Measurements from ENCODE around the gene SAYSD1.
A peak's percentile ranks its signal among the peaks of the same experiment; 100 is the strongest.

Gene SAYSD1, protein sequence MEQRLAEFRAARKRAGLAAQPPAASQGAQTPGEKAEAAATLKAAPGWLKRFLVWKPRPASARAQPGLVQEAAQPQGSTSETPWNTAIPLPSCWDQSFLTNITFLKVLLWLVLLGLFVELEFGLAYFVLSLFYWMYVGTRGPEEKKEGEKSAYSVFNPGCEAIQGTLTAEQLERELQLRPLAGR

DNA sequence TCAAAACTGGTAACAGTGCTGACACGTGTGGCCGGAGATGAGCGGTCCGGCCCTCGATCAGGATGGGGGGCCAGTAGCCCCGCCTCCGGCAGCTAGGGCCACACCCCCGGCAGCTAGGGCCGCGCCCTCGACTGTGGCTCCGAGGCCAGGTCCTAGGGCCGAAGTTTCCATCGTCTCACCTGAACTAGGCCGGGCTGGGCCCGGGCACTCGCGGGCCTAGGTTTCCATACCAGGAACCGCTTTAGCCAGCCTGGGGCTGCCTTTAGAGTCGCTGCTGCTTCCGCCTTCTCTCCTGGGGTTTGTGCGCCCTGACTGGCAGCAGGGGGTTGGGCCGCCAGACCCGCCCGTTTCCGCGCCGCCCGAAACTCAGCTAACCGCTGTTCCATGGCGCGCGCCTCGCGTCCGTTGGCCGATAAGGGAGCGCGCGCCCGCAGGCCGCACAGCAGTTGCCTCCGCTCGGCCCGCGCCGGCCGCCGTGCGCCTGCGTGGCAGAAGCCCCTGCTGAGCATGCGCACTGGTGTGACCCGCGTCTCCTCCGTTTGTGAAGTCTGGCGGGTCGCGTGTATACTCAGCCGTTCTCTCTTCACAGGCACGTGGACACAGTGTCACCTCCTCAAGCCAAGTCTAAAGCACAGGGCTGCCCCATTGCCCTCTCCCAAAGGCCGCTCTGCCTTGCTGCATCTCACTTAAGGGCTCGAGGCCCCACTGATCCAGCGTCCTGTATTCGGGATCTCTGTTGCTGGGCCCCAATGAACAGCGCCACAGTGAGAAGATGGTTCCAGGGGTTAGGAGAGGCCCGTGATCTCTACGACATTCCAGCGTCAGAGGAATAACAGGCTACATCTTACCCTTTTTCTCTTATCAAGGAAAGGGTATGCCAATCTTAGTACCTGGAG is at the start of gene SAYSD1:
Gene SAYSD1 (minus strand): TSS at position 483 of the 896 bp plus-strand sequence. CDS start 97 bp downstream, at position 386.
- no peak for TF ChIP-seq GATA3 (IDR thresholded peaks at IDR 0.05; ENCODE audit: low read depth, low read length)
- peak; percentile 72 for TF ChIP-seq GATA2 (IDR thresholded peaks at IDR 0.05; ENCODE audit: low read depth, low read length)

DNA sequence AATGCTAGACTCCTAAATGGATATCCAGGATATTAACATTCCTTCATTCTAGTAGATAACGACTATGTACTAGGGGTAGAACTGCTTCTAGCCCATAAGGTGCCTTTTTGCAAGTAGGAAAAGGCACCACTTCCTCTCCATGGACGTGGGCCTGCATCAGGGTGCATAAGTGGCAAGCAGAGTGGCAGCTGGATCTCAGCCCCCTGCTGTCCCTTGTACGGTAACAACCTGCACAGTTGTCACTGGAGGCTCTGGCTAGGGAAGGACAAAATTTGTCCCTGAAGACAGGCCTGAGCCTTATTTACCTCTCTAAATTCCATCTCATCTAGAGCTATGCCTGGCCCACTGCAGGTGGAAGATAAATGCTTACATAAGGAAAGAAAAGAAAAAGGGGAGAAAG is 42.5 kb upstream of the SAYSD1 start:
- TF ChIP-seq GATA2 (IDR thresholded peaks at IDR 0.05; ENCODE audit: low read depth, low read length) = no peak
- TF ChIP-seq GATA3 (IDR thresholded peaks at IDR 0.05; ENCODE audit: low read depth, low read length) = no peak

DNA sequence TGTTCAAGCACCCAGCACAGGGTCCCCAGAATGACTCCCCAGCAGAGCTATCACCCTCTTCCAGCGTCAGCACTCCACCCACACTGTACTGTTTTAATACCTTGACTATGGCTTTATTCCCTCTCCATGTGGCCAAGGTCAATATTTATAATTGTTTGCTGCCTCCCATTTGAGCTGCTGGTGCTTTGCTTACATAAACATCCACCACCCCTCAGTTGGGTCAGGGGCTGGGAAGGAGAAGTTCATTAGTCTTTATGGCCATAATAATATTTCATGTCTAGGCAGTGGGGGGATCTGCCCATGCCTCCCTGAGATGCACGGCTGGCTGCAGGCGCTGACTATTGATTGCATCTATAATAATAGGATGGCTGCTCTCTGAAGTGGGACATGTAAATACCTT is 41.8 kb upstream of the SAYSD1 start:
- TF ChIP-seq GATA3 (IDR thresholded peaks at IDR 0.05; ENCODE audit: low read depth, low read length) (no peak), GATA2 (IDR thresholded peaks at IDR 0.05; ENCODE audit: low read depth, low read length) (no peak)

DNA sequence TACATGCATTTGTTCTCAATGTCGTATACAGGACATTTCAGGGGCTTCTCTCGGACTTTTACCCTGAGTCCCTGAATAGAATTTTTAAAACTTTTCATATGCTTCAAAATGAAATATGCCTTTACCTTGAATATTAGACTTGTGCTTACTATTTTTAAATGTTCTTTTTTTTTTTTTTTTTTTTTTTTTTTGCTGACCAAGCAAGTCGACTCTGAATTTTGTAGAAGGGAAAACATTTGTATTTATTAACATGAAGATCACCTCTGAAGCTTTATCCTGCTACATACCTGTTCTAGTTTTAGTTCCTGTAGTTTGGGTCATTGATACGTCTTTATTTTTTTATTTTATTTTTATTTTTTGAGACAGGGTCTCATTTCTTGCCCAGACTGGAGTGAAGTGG is 39.7 kb upstream of the SAYSD1 start:
- no peak for TF ChIP-seq GATA3 (IDR thresholded peaks at IDR 0.05; ENCODE audit: low read depth, low read length)
- TF ChIP-seq GATA2 (IDR thresholded peaks at IDR 0.05; ENCODE audit: low read depth, low read length) = no peak

DNA sequence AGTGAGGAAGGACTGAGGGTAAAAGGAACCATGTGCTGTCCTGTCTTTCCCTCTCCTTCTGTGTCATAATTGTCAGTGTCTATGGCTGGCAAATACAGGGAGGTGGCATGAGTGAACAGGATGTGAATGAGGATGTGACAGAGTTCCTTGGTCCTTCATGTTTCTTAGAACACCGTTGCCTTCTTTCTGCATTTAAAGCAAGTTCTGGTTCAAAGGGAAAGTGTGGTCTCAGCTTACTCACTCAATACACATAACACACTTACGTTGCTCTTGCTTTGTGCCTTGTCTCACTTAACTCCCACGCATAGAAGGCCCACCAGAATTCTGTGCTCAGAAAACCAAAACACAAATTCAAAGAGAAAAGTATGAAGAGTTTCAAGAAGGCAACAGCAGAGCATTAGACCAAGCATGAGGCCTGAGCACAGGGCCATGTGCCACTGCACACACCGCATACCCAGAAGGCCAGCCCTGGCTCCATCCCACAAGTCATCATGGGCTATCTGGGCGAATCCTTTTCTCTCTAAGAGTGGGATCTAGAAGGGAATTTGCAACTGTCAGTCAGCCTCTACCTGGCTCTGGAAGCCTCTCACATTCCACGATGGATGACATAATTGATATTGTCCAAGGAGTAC is 38.9 kb upstream of the SAYSD1 start:
- TF ChIP-seq GATA2 (IDR thresholded peaks at IDR 0.05; ENCODE audit: low read depth, low read length) = no peak
- no peak for TF ChIP-seq GATA3 (IDR thresholded peaks at IDR 0.05; ENCODE audit: low read depth, low read length)

DNA sequence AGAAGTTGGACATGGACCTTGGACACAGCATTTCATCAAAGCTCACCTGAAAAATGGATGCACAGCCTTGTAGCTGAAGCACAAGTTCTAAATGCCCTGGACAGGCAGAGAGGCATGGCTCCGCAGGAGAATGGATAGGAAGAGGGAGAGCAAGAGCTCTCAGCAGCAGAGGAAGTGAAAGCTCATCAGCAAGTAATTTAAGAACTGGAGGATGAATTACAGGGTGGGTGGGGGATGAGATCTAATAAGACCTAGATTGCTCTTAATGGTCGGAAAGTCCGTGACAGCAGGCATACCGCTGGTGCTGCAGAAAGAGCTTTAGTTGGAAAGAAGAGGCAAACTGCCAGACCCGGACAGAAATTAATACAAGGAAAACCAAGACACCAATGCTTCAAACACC is 37.3 kb upstream of the SAYSD1 start:
- no peak for TF ChIP-seq GATA2 (IDR thresholded peaks at IDR 0.05; ENCODE audit: low read depth, low read length)
- no peak for TF ChIP-seq GATA3 (IDR thresholded peaks at IDR 0.05; ENCODE audit: low read depth, low read length)

DNA sequence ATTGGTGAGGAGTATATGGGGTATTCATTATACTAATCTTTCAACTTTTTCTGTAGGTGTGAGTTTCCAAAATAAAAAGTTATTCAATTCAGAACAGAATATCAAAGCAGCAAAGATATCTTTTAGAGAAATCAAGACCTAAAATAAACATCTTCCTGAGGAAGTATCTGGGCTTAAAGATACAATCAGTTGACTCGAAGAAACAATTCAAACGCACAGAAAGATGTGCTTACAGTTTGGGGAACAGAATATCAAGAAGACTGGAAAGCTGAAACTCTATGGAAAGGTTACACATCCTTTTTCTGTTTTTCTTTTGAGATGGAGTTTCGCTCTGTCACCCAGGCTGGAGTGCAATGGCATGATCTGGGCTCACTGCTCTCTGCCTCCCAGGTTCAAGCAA is 36.2 kb upstream of the SAYSD1 start:
- TF ChIP-seq GATA2 (IDR thresholded peaks at IDR 0.05; ENCODE audit: low read depth, low read length) = no peak
- TF ChIP-seq GATA3 (IDR thresholded peaks at IDR 0.05; ENCODE audit: low read depth, low read length) = no peak

DNA sequence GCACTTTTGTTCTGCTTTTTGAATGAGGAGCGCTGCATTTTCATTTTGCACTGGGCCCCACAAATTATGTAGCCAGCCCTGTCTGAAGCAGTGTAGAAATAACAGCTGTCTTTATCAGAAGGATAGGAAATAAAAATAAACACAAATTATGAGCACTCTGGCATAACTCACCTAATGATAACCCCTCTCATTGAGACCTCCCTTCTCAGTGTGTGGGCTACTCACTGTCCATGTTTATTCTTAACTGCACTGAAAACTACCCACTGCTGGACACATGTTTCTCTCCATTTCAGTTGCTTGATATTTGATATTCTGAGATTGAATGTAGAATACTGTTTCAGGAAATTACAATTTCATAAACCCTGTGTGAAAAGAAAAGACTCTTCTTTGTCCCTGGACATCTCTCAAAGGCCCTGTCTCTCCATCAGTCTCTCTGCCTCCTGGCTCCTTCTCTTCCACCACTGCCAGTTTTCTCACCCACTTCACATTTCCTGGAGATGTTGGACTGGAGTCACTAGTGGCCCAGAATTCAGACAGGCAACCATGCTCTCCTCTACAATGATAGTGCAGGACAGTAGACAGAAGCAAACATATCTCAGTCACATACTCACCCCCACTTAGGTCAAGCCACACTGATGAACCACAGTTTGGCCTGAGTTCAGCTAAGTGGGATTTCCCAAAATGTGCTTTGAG is 29.6 kb upstream of the SAYSD1 start:
- TF ChIP-seq GATA3 (IDR thresholded peaks at IDR 0.05; ENCODE audit: low read depth, low read length) = no peak
- no peak for TF ChIP-seq GATA2 (IDR thresholded peaks at IDR 0.05; ENCODE audit: low read depth, low read length)

DNA sequence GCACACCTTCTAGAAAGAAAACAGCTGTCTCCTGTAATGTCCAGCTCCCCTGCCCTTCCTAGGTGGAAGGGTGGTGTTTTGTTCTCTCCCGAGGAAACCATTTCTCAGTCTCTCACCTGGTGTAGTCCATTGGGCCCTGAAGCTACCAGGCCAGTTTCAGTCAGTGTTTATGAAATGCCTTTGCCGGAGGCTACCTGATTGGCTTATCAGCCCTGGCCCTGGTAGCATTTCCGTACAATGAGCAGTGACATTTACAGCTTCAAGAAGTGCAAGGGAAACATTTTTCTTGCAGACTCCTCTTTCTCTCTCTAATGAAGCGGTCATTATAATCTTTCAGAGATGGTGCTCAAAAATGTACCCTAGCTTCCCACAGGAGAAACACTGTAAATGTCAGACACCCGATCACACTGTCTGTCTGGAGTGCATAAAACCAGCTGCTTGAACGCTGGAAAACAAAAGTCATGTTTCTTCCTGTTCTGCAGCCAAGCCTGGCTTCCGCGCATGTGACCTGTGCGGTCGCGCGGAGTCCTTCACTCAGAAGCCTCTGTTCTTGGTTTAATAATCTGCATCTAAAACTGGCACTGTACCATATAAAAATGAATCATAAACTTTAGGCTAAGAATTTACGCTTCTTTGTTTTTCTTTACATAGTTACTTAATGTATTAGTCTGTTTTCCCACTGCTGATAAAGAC is 28.4 kb upstream of the SAYSD1 start:
- TF ChIP-seq GATA2 (IDR thresholded peaks at IDR 0.05; ENCODE audit: low read depth, low read length) = no peak

DNA sequence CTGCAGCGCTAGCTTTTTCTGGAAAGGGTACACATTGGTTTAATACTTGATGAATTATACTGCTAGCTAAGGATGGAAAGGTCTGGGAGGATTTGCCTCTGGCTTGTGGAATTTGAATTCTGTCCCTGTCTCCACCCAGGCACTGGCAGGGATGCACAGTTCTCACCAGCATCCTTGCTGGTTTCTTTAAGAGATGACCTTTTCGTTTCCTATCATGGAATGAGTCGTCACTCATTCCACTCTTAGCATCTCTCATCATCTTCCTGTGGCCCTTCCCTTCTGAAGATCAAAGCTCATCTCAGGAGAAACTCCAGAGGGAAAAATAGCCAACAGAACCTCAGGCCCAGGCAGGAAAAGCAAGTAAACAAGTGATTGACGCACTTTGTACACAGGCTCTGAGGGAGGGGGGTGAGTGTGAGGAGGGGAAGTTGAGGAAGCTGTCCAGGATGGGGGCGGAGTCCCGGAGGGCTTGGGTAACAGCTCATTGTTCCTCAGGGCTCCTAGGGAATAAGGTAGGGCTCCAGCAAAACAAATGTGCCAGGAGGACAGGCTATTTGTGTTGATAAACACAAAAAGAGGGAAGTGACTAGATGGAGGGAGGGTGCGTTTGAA is 25.7 kb upstream of the SAYSD1 start:
- TF ChIP-seq GATA2 (IDR thresholded peaks at IDR 0.05; ENCODE audit: low read depth, low read length) (no peak), GATA3 (IDR thresholded peaks at IDR 0.05; ENCODE audit: low read depth, low read length) (no peak)

DNA sequence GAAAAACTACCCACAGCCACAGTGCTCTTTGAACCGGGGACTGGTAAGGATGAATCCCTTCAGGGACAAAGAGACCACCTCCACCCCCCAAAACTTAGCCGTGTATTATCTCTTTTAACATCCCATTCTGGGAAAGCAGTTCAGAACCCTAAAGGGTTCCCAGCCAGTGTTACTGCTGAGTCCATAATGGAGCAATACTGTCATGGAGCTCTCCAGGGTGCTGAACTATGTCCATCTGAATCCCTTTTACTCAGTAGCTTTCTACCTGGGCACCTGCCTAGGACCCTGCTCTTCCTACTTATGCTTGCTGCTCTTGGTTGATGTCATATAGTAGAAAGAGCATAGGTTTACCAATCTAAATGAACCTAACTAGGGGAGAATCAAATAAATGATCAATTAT is 22.3 kb upstream of the SAYSD1 start:
- TF ChIP-seq GATA2 (IDR thresholded peaks at IDR 0.05; ENCODE audit: low read depth, low read length) = no peak
- TF ChIP-seq GATA3 (IDR thresholded peaks at IDR 0.05; ENCODE audit: low read depth, low read length) = no peak

DNA sequence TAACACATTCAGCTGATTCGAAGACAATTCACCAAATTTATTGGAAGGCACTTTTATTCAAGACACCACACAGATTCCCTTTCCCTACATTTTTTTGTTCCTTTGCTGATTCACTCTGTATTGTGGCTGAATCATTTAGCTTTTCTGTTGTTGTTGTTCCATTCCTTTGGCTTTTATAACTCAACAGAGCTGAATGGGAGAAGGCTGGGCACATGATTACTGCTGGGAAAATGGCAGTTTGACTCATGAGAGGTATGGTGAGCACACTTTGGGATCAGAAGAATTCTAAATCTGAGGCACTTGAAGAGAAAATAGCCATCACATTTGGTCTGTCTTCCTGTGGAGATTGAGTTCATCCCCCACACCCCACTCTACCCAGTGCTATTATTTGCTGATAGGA is 15.7 kb upstream of the SAYSD1 start:
- TF ChIP-seq GATA3 (IDR thresholded peaks at IDR 0.05; ENCODE audit: low read depth, low read length) (no peak), GATA2 (IDR thresholded peaks at IDR 0.05; ENCODE audit: low read depth, low read length) (no peak)

DNA sequence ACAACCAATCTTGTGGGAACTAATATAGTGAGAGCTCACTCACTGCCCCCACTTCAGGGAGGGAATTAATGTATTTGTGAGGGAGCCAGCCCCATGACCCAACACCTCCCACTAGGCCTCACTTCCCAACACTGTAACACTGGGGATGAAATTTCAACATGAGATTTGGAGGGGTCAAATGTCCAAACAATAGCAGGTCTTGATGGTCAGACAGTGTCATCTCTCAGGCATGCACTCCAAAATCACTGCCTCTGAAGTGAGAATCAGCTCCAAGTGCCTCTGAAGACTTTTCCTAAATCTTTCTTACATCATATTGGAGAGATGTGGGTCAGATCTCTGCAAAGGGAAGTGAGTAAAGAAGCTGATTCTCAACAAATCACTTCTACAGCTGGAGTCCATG is 13.8 kb upstream of the SAYSD1 start:
- TF ChIP-seq GATA2 (IDR thresholded peaks at IDR 0.05; ENCODE audit: low read depth, low read length) = no peak
- no peak for TF ChIP-seq GATA3 (IDR thresholded peaks at IDR 0.05; ENCODE audit: low read depth, low read length)

Measured in SH-SY5Y (cell line).